Uterus (tissue), 2 donors: ENCODE data around the gene PLXNA4.

ENCODE experiments used
- POLR2A ChIP-seq, 2 donors: fragments of 450-650 bp; IDR thresholded peaks; one replicate each; pipeline ENCODE4 v1.6.1; 2016; ENCODE audit warnings: antibody characterized with exemption in 2 of 2, mild to moderate bottlenecking in 1 of 2, moderate library complexity in 1 of 2
- TF ChIP-seq, protein P1 (sequence below), 4 experiments: fragments of 200-600 bp in 2 of 4; fragments of 450-650 bp in 2 of 4; sonication (generic) in 2 of 4; IDR thresholded peaks; one replicate each; pipeline ENCODE4 v1.5.1; 2016 to 2019; ENCODE audit warnings: antibody characterized with exemption in 4 of 4, mild to moderate bottlenecking in 2 of 4, moderate library complexity in 1 of 4

DNA sequence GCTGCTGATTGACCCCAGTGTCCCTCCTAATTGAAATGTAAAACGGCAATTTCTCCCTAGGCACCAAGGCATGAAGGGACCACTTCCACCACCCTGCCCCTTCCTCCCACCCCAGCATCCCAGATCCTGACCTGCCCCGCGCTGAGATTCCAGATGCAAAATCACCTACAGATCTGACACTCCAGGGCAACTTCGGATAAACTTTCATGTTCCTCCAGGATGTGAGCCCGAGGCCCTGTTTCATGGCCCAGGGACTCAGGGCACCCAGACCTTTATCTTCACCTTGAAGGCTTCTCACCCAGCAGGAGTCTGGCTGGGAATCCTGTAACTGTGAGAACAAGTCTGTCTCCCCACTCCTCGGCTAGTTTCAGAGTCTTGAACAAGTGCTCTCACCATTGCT lies 361.8 kb downstream of the PLXNA4 start:
- TF ChIP-seq, protein P1, sequence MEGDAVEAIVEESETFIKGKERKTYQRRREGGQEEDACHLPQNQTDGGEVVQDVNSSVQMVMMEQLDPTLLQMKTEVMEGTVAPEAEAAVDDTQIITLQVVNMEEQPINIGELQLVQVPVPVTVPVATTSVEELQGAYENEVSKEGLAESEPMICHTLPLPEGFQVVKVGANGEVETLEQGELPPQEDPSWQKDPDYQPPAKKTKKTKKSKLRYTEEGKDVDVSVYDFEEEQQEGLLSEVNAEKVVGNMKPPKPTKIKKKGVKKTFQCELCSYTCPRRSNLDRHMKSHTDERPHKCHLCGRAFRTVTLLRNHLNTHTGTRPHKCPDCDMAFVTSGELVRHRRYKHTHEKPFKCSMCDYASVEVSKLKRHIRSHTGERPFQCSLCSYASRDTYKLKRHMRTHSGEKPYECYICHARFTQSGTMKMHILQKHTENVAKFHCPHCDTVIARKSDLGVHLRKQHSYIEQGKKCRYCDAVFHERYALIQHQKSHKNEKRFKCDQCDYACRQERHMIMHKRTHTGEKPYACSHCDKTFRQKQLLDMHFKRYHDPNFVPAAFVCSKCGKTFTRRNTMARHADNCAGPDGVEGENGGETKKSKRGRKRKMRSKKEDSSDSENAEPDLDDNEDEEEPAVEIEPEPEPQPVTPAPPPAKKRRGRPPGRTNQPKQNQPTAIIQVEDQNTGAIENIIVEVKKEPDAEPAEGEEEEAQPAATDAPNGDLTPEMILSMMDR (IDR thresholded peaks at IDR 0.05) = no peak
- TF ChIP-seq POLR2A (IDR thresholded peaks at IDR 0.05) = no peak
